ENCODE data around the gene PICALM.
A peak's percentile ranks its signal among the peaks of the same experiment; 100 is the strongest.
"Not testable (repeated sequence)": the region's sequence is repeated elsewhere in the genome, so short reads cannot be mapped to it uniquely, and the experiment has no call there.

The PICALM gene, protein sequence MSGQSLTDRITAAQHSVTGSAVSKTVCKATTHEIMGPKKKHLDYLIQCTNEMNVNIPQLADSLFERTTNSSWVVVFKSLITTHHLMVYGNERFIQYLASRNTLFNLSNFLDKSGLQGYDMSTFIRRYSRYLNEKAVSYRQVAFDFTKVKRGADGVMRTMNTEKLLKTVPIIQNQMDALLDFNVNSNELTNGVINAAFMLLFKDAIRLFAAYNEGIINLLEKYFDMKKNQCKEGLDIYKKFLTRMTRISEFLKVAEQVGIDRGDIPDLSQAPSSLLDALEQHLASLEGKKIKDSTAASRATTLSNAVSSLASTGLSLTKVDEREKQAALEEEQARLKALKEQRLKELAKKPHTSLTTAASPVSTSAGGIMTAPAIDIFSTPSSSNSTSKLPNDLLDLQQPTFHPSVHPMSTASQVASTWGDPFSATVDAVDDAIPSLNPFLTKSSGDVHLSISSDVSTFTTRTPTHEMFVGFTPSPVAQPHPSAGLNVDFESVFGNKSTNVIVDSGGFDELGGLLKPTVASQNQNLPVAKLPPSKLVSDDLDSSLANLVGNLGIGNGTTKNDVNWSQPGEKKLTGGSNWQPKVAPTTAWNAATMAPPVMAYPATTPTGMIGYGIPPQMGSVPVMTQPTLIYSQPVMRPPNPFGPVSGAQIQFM

DNA sequence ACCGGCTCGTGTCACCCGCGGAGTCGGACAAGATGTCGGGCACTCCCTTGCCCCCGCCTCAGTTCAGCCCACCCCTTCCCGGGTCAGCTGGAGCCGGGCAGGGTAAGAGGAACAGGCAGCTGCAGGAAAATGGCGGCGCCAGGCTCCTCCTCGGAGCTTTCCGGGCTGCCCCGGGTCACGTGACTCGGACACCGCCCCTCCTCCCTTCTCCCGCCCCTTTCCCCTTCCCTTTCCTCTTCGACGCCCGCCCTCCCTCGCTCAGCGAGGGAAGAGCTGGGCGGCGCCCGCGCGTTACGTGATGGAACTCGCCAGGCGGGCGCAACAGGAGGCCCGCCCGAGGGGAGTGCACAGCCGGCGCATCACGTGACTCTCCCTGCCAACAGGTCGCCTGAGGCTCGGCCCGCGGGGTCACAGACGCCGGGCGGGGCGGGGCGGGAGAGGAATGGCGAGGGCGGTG is at the start of gene PICALM:
TSS of gene PICALM (minus strand) at position 134 of the 457 bp plus-strand sequence. CDS start 304 bp downstream, outside the sequence.
- DNase-seq (ENCODE audit: low spot score), result peak; percentile 99

DNA sequence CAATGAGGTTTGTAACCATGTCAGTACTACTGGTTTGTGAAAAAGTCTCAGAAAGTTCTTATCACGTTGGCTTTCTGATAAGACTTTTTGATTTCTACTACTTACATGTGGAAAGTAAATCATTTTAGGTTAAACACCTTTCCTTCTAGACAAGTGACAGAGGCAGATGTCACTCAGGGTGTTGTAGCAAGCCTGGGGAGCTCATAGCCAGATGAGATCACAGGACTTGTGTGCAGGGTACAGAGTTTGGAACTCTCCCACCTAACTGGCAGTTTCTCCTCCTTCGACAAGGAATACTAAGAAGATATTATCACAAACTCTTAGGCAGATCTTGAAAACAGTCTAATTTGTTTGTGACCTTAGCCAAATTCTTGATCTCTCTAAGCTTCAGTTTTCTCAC is 49.4 kb upstream of the PICALM start:
- no peak for DNase-seq (ENCODE audit: low spot score)

DNA sequence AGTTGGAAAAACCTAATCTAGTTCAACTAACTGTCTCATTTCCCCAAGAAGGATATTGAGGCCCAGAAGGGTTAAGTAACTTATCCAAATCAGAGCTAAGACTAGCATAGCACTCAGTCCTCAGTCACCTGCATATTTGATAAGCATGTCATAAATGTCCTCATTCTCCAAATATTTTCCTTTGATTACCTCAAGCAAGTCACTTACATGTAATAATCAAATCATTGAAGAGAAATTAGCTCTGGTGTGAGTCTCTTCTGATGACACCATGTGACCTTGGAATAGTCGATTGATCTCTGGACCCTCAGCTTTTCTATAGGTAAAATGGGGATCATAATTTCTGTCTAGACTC is 48.8 kb upstream of the PICALM start:
- DNase-seq (ENCODE audit: low spot score), result no peak

DNA sequence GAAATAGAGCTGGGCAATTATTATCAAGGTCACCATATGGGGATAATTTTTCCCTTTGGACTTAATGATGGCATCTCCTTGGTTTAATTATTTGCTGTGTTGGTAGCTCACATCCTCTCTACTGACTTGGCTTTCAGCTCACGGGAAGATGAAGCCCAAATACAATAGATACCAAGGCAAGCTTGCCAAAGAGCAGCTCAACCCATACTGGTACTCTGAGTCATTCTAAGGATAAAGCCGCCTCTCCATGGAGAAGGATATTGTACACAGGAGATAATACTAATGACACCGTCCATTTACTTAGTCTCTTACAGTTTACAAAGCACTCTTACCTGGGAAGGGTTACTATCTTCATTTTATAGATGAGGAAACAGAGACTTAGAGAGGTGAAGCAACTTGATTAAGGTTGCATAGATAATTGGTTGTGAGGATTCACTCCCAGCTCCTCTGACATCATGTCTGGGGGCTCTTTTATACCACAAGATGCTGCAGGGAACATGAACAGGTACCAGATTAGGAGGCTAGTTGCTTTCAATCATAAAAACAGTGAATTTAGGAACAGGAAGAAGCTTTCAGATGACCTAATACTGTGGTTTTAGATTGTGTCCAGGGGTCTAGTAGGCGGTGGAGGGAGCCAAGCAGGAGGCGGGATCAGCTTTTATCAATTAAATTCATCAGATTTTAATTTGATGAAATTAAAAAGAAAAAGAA is 48.3 kb upstream of the PICALM start:
- DNase-seq (ENCODE audit: low spot score), result no peak

DNA sequence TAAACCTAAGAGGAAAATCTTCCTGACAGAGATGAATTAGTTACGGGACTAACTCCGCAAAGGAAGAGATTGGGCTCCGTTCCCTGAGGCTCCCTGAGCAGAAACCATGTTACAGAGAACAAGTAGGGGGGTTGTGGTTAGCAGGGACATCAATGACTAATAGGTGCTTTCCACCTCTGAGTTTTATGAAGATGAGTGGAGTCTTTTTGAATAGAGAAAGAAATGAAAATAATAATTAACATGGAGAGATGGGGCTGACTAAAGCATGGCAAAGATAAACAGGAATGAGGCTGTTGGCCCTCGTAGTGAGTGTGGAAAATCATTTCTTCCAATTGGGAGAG is 47.5 kb upstream of the PICALM start:
- no peak for DNase-seq (ENCODE audit: low spot score)

DNA sequence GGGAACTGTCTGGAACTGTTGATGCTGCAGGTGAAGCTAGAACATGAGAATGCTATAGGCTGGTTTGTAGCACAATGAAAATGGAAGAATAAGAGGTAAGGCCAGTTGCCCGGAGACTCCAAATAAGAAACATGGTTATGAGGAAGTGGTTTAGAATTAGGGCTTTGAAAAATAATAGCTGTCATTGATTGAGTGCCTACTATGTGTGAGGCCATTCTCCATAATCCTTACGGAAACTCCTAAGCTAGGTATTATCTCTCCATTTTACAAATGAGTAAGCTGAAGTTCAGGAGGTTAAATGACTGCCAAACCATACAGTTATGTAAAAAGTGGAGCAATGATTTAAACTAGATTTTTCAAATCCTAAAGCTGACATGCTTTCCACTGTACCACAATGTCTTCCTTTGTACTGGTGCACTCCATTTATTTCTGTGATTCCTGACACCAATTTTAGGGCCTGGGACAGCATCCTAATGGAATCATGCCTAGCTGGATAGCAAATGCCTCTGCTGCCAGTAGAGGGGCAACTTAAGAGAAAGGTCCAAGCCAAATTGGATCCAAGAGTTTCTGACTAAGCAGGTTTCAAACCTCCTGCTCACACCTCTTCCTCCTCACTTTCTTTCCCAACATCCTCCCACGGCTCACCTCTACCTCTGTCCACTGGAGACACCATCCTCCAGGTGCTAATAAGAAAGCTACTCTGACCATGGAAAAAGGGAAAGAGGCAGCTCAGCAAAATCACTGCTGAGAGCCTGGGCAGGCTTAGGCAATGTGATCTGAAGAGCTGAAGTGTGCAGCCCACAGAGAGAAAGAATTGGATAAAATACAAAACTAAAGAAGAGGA is 46.9 kb upstream of the PICALM start:
- DNase-seq (ENCODE audit: low spot score), result no peak

DNA sequence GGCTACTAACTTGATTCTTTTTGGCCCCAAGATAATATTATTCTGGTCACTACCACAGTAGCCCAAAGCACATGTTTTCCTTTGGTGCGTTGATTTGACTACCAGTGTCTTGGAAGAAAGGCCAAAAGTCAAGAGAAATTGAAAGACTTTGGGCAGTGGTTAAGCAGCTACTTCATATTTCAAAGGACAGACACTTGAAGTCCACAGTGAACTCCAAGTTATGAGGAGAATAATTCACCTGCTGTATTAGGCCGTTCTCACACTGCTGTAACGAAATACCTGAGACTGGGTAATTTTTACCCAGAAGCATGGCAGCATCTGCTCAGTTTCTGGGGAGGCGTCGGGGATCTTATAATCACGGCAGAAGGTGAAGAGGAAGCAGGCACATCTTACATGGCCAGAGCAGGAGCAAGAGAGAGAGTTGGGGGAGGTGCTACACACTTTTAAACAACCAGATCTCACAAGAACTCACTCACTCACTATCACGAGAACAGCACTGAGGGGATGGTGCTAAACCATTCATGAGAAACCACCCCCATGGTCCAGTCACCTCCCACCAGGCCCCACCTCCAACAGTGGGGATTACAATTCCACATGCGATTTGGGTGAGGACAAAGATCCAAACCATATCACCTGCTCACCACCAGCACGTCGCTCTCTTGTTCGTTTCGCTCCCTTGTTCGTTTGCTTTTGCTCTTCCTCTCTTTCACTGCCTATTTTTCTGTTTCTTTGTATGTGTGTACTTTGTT is 40.2 kb upstream of the PICALM start:
- DNase-seq (ENCODE audit: low spot score), result no peak

DNA sequence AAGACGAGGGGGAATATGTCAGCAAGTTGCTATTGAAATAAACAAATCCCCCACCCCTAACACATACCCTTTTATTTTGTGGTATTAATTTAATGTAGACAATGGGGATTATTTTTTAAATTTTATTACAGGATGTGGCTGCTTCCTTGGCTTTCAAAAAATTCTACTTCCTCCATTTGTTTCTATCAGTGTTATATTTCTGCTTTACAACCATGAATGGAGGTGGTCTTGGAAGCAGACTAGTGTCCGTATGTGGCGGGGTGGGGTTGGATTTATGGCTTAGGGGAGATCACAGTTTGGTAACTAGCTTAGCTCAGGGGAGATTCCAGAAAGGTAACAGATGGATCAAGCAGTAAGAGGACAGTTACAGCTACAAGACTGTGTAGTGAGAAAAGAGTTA is 39.3 kb upstream of the PICALM start:
- DNase-seq (ENCODE audit: low spot score), result no peak

DNA sequence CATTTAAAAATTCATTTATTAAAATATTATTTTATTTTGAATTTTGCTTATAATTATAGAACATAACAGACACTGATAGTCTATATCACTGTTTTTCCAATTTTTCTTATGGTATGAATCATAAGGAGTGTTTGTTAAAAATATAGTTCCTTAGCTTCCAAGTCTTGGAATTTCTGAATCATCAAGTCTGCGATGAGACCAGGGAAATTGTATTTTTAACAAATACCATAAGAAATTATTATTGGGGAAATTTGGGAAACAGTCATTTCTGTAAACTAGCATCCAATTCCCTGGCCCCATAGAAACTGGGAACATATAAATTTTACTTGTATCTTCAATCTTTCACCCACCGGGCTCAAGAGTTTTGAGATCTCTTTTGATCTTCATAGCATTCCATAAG is 38.0 kb upstream of the PICALM start:
- DNase-seq (ENCODE audit: low spot score), result no peak

DNA sequence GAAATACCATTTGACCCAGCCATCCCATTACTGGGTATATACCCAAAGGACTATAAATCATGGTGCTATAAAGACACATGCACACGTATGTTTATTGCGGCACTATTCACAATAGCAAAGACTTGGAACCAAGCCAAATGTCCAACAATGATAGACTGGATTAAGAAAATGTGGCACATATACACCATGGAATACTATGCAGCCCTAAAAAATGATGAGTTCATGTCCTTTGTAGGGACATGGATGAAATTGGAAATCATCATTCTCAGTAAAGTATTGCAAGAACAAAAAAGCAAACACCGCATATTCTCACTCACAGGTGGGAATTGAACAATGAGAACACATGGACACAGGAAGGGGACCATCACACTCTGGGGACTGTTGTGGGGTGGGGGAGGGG is 37.1 kb upstream of the PICALM start:
- DNase-seq (ENCODE audit: low spot score), result not testable (repeated sequence)

DNA sequence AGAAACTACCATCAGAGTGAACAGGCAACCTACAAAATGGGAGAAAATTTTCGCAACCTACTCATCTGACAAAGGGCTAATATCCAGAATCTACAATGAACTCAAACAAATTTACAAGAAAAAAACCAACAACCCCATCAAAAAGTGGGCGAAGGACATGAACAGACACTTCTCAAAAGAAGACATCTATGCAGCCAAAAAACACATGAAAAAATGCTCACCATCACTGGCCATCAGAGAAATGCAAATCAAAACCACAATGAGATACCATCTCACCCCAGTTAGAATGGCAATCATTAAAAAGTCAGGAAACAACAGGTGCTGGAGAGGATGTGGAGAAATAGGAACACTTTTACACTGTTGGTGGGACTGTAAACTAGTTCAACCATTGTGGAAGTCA is 36.7 kb upstream of the PICALM start:
- not testable (repeated sequence) for DNase-seq (ENCODE audit: low spot score)

DNA sequence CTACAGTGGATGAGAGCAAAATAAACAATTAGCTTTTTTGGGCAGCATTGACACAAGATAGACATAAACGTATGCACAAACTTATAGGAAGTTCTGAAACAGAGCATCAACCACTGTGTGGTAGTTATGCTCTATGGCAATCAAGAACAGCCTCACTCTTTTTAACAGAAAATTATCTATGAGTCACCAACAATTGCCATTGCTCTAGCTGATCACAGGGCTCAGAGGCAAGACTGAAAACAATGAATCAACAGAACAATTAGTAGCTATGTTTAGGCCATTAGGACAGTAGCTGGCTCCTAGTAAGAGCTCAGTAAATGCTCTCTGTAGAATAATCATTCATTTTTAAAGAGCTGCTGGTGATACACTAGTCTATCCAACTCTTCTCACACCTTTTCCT is 34.9 kb upstream of the PICALM start:
- peak; percentile 96 for DNase-seq (ENCODE audit: low spot score)

DNA sequence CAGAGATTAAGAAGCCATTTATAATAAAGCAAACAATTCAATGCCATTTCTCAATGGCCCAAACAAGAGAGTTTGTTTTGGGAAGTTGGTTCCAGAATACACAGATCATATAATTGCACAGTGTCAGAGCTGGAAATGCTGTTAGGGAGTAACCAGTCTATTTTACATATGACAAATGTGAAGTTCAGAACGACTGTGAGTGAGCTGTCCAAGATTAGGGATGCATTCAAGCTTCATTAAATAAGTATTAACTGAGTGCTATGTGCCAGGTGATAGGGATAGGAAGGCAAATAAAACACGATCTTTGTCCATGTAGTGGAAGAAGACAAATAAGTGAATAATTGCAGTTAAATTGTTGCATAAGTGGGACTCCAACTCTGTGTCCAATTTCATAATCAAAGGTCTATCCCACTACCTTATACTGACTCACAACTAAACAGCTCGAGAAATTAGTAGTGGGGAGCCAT is 33.1 kb upstream of the PICALM start:
- DNase-seq (ENCODE audit: low spot score), result no peak

DNA sequence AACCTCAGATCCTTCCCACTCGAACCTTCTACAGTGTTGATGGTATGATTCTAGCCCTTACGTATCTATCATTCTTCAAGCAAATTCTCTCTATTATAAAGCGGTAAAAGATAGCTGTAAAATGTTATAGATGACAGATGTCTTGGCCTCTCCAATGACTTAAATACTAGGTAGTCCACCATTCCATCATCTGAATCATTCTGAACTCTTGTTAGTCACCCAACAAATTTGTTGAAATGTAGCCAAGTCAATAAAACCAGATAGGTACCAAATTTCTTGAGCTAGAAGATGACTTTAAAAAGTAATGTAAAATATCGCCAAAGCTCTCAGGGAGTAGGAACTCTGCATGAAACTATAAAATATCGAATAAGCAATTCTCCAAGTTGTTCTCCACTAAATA is 32.6 kb upstream of the PICALM start:
- DNase-seq (ENCODE audit: low spot score), result no peak

DNA sequence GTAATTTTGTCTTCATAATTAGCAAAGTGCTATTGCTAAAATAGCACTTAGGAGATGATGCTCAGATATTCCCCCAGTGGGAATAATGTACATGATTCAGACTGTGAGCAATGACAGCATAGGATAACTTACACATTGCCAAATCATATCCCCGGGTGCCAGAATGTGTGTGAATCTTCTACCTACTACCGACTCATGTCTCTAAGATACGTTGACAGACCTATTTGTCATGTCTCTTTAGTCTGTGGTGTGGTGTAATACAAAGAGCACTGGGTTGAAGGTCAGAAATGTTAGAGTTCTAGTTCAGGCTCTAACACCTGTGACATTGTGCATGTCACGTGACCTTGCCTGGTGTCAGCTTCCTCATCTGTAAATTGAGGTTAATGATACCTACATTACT is 31.0 kb upstream of the PICALM start:
- no peak for DNase-seq (ENCODE audit: low spot score)

DNA sequence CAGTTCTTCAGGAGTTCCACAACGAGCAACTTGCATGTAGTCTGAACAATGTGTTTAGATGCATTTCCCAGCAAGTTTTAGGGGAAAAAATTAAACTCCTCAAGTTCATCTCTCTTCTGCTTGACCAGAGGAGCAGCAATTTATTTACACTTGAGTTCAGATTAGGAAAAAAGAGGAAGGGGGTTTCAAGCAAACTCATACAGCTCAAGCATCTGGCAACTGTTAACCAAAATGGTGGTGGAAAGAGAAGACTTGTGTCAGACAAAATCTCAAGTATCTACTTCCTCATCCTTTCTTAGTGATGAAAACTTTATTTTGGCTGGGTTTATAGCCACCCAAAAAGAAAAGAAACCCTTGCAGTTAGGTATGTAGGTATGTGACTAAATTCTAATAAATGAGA is 29.1 kb upstream of the PICALM start:
- no peak for DNase-seq (ENCODE audit: low spot score)

DNA sequence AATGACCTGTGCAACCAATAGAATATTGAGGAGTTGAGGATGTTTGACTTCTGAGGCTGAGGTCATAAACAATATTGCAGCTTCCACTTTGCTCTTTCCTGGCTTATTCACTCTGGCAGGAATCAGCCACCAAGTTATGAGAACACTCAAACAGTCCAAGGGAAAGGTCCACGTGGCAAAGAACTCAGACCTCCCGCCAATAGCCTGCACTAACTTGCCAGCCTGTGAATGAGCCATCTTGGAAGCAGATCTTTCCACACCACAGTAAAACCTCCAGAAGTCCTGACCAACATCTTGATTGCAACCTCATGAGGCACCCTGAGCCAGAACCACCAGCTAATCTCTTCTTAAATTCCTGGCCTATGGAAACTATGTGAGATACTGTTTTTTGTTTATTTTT is 22.7 kb upstream of the PICALM start:
- no peak for DNase-seq (ENCODE audit: low spot score)

DNA sequence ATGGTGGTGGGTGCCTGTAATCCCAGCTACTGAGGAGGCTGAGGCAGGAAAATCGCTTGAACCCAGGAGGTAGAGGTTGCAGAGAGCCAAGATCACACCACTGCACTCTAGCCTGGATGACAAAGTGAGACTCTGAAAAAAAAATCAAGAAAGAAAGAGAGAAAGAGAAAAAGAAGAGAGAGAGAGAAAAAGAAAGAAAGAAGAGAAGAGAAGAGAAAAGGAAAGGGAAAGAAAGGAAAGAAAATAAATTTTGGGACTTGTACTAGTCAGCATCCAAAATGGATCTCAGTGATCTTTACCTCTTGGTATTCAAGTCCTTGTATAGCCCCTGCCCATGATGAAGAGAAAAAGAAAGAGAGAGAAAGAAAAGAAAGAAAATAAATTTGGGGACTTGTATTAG is 22.2 kb upstream of the PICALM start:
- DNase-seq (ENCODE audit: low spot score), result no peak

DNA sequence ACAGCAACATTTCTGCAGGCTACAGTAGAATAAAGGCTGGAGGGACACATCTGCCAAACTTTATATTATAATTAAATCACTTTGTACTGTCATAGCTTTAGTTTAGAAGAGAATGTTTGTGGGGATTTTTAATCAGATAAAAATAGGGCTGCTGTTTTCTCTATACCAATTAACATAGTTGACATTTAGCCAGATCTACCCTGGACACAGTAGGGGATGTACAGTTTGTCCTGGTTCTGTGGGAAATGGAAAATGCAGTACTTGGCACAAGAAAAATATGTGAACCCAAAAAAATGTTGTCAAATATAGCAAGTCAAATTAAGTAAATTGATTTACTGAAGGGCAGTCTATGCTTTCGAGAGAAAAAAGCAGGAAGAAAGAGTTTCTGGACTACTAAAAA is 20.8 kb upstream of the PICALM start:
- DNase-seq (ENCODE audit: low spot score), result no peak

DNA sequence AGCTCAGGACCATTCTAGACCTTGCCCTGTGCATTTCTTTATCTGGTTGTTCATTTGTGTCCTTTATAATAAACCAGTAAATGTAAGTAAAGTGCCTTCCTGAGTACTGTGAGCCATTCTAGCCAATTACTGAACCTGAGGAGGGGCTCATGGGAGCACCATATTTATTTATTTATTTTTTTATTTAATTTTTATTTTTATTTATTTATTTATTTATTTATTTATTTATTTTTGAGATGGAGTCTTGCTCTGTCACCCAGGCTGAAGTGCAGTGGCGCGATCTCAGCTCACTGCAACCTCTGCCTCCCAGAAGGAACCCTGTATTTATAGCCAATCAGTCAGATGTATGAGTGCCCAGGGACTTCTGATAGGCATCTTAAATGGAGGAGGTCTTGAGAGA is 18.8 kb upstream of the PICALM start:
- DNase-seq (ENCODE audit: low spot score), result not testable (repeated sequence)

DNA sequence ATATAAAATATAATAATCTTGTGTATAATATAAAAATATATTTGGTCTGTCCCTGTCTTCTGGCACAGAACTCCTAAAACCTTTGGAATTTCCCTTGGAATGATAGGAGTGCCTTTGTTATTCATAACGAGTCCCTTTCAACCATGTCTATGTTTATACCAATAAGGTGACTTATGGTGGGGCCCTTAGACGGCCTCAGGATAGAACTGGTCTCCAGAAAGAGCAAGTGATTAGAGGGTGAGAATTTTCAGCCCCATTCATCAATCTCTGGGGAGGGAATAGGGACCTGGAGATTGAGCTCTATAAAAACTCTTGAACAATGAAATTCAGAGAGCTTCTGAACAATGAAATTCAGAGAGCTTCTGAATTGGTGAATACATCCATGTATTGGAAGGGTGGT is 18.4 kb upstream of the PICALM start:
- no peak for DNase-seq (ENCODE audit: low spot score)

Data from pons (tissue), 1 donor.